ENCODE measurements around the gene IKBKG.
A peak's percentile ranks its signal among the peaks of the same experiment; 100 is the strongest.
"Not testable (repeated sequence)": the region's sequence is repeated elsewhere in the genome, so short reads cannot be mapped to it uniquely, and the experiment has no call there.

The IKBKG gene, protein sequence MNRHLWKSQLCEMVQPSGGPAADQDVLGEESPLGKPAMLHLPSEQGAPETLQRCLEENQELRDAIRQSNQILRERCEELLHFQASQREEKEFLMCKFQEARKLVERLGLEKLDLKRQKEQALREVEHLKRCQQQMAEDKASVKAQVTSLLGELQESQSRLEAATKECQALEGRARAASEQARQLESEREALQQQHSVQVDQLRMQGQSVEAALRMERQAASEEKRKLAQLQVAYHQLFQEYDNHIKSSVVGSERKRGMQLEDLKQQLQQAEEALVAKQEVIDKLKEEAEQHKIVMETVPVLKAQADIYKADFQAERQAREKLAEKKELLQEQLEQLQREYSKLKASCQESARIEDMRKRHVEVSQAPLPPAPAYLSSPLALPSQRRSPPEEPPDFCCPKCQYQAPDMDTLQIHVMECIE

DNA sequence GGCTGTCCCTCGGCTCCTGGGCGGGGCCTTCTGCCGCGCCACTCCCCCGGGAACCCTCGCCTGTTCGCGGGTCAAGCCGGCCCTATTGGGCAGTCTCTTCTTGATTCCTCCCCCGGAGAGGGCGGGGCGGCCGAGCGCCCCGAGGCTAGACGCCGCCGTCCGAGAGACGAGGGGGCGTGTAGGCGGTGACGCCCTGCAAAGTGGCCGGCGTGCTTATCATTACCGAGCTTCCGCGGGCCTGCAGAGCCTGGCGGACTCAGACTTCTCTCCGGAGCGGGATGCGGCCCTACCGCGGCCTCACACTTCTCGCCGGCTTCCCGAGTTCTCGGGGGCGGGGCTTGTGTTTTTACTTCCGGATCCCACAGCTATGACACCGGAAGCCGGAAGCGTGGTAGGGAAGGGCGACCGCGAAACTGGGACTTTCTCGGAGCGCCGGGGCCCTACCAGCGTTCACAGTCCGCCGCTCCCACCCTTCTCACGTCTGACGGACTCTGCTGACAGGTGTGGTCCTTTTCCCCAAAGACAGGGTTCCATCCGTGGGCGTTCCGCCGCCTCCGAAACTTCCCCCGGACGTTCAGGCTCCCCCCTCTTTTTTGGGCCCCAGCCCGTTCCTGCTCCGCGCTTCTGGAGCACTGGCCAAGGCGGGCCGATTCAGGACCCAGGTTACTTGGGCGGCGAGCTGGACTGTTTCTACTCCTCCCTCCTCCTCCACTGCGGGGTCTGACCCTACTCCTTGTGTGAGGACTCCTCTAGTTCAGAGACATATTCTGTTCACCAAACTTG lies at the start of gene IKBKG:
Gene IKBKG, plus strand, starts transcription at position 376 of the 783 bp plus-strand sequence. CDS start 4,383 bp downstream, outside the sequence.
- peak; percentile 77 to 83 for DNase-seq (ENCODE audit: low read depth in 2 of 2)

DNA sequence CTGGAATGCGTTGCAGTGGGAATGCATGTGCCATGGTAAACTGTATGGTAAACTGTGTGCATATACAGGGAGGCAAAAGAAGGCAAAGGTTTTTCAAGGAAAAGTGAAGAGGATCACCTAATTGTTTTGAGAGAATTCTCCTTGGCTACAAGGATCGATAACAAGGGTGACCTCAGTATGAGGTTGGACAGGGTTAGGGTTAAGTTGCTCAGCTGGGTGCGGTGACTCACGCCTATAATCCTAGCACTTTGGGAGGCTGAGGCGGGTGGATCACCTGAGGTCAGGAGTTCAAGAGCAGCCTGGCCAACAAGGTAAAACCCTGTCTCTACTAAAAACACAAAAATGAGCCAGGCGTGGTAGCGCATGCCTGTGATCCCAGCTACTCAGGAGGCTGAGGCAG lies 46.0 kb upstream of the IKBKG start:
- DNase-seq (ENCODE audit: low read depth in 2 of 2): not testable (repeated sequence)

DNA sequence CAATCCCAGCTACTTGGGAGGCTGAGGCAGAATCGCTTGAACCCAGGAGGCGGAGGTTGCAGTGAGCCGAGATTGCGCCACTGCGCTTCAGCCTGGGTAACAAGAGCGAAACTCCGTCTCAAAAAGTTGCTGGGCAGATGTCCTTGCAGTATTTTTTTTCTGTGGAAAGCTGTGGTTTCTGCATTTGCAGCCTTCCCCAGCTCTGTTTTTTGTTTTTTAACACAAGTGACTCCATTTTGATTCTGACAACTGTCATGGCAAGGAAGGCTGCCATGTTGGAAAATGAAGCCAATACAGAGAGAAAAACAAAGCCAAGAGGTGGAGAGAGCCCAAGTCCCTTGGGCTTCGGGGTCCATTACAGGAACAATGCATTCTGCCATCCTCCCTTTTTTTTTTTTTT lies 45.3 kb upstream of the IKBKG start:
- DNase-seq (ENCODE audit: low read depth in 2 of 2): no peak

DNA sequence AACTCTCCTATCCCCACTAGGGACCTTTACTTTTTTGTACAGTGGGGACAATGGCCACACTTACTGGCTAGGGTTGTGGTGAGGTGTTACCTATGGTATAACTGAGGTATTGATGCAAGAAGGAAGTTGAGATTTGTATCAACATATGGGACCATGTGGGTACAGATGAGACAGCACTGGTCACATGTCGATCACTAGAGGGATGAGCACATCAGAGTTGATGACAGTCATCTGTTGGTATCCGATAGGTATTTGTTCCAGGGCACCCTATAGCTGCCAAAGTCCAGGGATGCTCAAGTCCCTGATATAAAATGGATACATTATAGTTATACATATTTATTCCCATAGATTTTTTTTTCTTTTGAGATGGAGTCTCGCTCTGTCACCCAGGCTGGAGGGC lies 44.4 kb upstream of the IKBKG start:
- DNase-seq (ENCODE audit: low read depth in 2 of 2): no peak

DNA sequence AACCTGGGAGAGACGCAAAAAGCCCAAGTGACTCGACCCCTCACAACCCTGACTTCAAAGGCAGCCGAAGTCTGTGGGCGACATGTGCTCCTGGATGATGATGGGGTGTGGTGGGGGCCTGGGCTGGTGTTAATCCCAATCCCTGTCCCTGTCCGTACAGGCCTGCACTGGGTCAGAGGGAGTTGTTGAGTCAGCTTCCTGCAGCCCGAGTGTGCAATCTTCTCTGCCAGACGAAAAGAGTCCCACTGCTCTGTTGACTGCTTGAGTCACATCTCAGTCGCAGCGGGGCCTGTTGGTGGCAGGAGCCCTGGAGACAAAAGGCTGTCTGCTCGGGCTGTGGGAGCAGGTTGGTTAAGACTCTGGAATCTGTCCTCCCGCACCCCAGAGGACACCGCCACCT lies 41.7 kb upstream of the IKBKG start:
- no peak for DNase-seq (ENCODE audit: low read depth in 2 of 2)

DNA sequence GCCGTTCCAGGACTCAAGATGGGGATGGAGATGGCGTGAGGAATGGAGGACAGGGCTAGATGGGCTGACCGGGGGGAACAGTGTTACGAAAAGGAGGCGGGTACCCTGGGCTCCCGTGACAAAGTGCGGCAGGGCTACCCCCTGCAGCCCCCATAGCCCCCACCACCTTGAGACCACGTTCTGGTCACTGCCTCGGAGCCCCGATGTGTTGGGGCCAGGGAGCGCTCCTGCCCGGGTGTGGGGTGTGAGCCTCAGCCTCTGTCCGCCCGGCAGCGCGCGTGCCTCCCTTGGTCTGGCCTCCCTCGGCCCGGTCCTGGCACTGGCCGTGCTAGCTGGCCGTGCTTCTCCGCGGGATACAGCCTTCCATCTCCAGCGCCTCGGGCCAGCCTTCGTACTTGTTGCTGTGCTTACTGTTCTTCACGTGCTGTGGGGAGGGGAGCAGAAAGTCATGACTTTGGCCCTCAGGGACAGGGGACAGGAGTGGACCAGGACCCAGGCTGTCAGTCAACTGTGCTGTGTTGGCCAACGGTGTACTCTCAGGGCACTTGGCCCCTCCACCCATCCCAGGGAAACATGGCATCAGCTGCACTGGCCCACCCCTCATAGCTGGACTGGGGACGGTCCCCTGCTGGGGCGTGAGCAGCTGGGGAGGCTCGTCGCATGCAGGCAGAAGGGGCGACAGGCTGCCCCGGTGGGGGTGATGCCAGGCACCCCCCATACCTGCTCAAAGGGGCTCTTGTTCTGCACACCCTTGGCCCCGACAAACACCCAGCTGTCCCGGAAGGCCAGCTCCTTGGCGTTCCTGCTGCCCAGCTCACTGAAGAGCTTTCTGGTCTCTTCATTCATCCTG lies 40.7 kb upstream of the IKBKG start:
- DNase-seq (ENCODE audit: low read depth in 2 of 2): no peak

DNA sequence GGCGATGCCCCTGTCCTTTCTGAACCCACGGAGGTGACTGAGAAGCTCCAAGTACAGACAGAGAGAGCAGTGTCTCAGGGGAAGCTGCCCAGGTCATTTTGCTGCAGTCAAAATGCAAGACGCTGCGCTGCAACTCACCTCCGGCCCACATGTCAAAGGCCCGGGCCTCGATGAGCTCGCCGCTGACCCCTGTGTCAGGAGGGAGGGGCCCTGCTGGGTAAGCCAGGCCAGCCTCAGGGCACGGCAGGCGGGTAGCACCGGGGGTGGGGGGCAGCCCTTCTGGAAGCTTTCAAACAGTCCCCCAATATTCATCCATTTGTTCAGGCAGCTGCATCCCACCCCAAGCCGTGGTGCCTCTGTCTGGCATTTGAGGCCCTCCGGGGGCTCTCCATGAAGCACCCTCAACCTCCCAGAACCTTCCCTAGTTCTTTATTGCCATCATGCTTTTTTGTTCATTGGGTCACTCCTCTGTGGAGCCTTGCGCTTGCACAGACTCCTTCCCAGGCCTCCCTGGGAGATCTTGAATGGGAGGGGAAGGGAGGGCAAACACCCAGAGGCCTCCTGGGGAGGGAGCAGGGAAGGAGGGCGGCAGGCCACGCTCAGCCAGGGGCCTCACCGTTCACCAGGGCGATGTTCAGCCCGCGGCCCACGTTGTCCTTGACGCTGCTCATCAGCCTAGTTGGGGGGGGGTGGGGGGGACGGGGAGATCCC lies 39.6 kb upstream of the IKBKG start:
- no peak for DNase-seq (ENCODE audit: low read depth in 2 of 2)

DNA sequence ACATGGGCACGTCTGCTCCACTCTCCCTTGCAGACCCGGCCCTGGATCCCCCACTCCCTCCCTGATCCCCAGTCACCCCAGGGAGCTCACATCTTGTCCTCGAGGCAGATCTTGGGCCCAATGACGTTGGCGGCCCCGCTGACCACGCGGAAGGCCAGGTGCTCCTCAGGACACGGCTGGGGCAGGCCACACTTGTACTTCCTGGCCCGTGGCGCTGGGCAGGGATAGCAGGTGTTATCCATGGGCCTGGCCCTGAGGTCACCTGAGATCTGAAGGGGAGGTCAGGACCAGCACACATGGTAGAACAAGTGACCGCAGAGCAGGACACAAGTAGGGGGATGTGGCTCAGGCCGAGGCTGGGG lies 39.1 kb upstream of the IKBKG start:
- no peak for DNase-seq (ENCODE audit: low read depth in 2 of 2)

DNA sequence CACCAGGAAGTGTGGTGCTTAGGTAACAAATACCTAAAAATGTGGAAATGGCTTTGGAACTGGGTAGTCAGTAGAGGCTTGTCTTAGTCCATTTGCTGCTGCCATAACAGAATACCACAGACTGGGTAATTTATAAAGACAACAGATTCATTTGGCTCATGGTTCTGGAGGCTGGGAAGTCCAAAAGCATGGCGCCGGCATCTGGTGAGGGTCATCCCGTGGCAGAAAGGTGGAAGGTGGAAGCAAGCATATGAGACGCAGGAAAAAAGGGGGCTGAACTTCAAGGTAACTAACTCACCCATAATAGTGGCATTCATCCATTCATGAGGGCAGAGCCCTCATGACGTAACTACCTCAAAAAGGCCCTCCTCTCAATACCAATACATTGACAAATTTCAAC lies 38.0 kb upstream of the IKBKG start:
- DNase-seq (ENCODE audit: low read depth in 2 of 2): no peak

DNA sequence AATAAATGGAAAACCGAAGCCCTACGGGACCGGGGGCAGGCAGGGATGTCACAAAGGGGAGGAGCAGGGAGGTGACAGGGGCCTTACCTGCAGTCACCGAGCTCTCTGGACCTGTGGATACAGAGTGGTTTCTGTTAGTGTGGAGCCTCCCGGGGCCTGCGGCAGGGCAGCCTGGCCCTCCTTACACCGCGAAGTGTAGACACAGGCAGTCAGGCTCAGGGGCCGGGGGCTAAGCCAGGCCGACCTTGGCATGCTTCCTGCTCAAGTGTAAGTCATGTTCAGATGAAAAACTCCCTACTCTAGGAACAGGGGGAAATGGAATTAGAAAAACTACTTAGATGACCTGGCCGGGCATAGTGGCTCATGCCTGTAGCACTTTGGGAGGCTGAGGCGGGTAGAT lies 35.7 kb upstream of the IKBKG start:
- DNase-seq (ENCODE audit: low read depth in 2 of 2): no peak

DNA sequence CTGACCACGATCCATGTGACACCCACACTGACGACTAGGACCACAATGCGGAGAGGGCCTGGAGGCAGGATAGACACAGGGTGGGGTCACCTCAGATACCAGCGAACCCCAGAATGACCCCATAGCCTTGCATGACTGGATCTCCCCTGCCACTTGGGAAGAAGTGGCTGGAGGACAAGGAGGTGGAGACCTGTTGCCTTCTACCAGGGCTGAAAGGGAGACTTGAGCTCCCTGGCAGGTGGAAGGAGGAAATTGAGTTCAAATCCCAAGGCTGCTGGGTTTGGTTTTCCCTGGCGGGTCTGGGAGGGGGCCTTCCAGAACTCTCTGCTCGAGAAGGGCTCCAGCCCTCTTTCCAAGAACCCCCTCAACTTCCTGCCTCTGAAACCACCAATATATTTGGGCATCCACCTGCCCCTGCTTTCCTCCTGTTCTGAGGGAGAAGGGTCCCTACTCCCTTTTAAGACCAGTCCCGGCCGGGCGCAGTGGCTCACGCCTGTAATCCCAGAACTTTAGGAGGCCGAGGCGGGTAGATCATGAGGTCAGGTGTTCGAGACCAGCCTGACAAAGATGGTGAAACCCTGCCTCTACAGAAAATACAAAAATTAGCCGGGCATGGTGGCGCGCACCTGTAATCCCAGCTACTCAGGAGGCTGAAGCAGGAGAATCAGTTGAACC lies 34.4 kb upstream of the IKBKG start:
- DNase-seq (ENCODE audit: low read depth in 2 of 2): no peak

DNA sequence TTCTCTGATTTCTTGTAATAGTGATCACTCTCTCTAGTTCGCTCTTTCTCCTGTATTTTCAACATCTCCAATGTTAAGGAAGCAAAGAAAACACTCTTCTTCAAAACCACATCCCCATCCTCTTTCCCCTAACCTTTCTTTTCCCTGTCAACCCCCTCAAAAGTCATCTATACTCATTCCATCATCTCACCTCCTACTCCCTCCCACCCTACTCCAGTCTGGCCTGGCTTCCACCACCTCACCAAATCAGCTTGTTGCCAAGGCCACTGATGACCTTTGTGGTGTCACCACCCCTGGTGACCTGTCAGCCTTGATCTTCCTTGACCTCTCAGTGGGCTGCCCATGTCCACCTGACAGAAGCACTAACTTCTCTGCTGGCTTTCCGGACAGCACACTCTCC lies 33.7 kb upstream of the IKBKG start:
- DNase-seq (ENCODE audit: low read depth in 2 of 2): no peak

DNA sequence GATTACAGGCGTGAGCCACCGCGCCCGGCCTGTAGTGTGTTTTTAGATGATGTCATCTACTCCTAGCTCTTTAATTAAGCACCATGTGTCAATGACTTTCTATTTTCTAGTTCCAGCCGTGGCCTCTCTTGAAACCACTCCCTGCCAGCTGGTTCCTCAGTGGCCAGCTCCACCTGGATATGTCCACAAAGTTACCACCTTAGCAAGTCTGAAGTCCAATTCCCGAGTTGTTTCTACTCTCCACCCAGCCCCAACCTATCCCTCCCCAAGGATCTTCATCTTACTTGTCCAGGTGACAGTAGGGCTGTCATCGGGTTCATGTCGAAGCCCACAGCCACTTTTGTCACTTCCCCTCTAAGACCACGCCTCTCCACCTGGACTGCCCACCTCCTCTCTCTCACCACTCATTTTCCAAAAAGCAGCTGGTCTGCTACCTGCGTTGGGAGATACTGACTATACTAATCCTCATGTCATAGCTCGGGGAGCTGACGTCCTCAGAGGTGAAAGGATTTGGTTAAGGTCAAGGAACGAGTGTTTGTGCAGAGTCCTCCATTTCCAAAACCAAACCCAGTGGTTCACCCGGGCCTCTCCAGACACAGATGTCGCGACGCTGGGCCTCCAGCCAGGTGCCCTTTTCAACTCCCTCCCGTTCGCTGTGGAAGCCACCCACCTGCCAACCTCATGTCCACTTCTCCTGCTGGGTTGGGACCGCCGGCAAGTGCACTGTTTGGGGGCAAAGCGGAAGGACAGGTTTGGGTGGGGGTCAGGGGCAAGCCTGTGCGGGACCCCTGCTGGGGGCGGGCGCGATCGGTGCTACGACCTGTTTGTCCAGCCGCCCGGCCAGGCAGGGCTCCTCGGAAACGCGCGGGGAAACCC lies 32.1 kb upstream of the IKBKG start:
- no peak for DNase-seq (ENCODE audit: low read depth in 2 of 2)

DNA sequence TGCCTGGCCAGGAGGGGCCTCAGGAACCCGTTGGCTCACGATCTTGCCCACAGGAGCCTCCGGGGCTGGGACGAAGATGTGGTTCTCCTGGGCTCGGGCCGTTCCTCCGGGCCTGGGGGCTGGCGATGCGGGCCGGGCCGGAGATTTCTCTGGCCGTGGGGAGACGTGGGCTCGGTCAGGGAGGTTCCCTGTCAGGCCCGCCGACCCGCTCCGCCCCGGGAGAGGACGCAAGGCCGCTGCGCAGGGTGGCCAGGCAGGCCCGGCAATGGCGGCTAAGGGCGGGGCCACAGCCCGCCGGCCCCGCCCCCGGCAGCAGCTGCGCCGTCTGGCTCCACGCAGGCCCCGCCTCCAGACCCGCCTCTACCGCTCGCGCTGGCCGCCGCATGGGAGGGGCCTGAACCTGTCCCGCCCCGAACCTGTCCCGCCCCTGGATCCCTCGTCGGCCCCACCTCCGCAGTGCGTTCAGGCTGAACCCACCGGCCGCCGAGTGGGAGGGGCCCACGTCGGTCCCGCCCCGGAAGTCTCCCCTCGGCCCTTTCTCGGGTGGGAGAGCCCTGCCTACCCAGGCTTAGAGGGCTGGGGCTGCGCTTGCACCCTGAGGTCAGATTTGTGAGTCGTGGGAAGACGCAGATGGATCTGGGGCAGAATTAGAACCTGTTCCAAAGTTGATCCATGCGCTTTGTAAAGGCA lies 31.3 kb upstream of the IKBKG start, which contains the start of gene FAM3A:
Gene FAM3A, minus strand, starts transcription at position 267 of the 690 bp plus-strand sequence. CDS start 460 bp downstream, outside the sequence.
- peak; percentile 83 to 90 for DNase-seq (ENCODE audit: low read depth in 2 of 2)

DNA sequence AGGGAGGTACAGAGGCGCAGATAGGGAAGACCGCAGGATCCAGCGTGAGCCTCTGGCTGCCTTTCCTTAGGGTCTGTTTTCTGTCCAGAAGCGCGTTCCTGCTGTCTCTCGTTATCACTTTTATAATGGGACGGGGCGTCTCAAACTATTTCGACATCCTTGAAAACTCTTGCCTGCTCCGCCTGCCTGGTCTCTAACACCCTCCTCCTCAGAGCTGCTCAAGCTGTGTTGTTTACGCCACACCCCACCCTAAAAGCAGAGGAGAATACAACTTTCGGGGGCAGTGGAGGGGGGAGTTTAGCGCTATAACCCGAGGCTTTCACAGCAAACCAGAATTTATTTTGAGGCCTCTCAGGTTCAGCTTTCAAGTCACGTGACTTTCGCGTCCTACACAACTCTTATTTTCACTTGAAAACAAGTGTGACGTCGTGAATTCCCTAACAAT lies 30.7 kb upstream of the IKBKG start:
- no peak for DNase-seq (ENCODE audit: low read depth in 2 of 2)

DNA sequence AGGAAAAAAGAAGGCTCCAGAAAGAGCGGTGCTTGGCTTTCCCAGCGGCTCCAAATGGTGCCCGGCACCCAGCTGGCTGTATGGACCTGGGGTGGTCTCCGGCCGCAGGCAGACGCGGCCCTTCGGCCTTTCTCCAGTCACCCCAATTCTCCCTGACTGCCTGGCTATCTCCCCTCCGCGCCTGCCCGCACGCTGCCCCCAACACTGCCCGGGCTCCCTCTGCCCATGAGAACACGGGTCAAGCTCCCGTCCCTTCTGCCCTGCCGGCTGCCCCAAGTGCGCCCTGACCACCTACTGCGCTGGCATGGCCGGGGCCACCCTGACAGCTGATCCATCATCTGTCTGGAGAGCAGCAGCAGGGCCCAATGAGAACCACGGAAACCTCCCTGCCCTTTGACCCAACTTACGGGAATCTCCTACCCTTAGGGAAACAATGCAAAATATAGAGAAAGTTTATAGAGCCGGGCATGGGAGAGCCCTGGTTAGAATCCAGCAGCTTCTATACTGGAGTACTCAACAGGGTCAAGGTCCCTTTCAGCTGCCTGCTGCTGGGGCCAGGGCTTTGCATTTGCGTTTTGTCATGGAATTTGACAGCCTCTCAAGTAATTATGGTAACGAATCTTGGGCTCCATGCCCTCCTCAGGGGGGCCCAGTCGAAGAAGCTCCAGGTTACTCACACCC lies 30.2 kb upstream of the IKBKG start:
- no peak for DNase-seq (ENCODE audit: low read depth in 2 of 2)

DNA sequence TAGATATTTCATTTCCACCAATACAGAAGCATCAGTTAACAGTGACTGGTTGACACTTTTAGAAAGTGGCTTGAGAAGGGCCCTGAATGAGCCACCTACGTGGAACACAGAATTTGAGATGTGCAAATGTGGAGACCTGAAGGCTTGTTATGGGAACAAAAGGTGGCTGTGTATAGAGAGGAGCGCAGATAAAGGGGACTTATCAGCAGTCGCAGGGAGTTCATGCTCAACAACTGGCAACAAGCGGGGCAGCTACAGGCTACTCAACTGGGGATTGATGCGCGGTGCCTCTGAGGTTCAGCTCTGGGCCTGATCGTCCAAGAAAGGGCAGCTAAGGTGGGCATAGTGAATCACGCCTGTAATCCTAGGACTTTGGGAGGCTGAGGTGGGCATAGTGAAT lies 28.0 kb upstream of the IKBKG start:
- no peak for DNase-seq (ENCODE audit: low read depth in 2 of 2)

DNA sequence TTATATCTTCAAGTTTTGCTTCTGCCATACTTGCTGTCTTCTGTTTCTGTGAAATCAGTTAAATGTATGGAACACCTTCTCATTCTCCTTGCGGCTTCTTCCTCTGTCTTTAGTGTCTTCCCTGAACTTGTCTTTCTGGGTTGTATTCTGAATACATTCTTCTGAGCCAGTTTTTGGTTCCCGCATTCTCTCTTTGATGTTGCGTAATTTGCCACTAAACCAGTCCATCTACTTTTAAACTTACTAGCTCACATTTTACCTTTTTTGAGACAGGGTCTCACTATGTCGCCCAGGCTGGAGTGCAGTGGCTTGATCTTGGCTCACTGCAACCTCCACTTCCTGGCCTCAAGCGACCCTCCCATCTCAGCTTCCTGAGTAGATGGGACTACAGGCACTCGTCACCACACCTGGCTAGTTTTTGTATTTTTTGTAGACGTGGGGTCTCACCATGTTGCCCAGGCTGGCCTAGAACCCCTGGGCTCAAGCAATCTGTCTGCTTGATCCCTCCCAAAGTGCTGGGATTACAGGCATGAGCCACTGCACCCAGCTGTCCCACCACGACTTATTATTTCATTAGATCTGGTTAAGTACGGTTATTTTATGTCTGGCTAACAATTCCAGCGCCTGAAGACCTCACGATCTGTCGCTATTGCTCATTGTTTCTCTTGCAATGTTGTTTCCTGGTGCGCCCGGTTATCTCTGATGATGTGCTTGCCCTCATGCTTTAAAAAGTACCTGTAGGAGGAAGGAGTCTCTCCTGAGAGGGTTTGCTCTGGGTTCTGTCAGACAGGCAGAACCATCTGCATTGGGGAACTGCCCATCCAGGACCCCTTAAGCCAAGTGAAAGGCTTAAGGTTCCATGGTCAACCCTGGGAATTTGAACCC lies 21.6 kb upstream of the IKBKG start:
- no peak for DNase-seq (ENCODE audit: low read depth in 2 of 2)

Data from stimulated activated CD8-positive, alpha-beta memory T cell treated with anti-CD3 and anti-CD28 coated beads, Interleukin-7, amount 100 ng/mL, for 4 hours (primary cell).